ENCODE data around the gene SYT13. TPM values are rescaled to one million over a fixed set of nuclear protein-coding genes. Genes with fewer than 3 reads are reported as not detected.

Gene SYT13
- total and polyA plus RNA-seq, 2 of the 4 experiments (the other 2 are of a cell fraction) = not detected

- Histone ChIP-seq H3K56ac (ENCODE audit: extremely low read depth, insufficient read depth, low read length) (no peak overlapping the region), H3K23ac (ENCODE audit: low read depth, low read length) (no peak overlapping the region), H2BK15ac (ENCODE audit: low read depth, low read length) (no peak overlapping the region), H3K4ac (ENCODE audit: low read depth, low read length) (no peak overlapping the region), H2BK20ac (ENCODE audit: low read depth, low read length) (no peak overlapping the region), H3K36me3 (ENCODE audit: control insufficient read depth, insufficient read depth, low read length) (no peaks in the 10 kb centered on the region), H3K9me3 (ENCODE audit: control insufficient read depth, insufficient read depth, low read length) (no peaks in the 10 kb centered on the region), H3K27me3 (ENCODE audit: control insufficient read depth, insufficient read depth, low read length) (peaks cover 3% of the 10 kb centered on the region), H2BK5ac (ENCODE audit: low read depth, low read length, poor library complexity, severe bottlenecking) (no peak overlapping the region), H3K9ac (ENCODE audit: low read depth, low read length) (no peak overlapping the region), H2BK120ac (ENCODE audit: low read depth, low read length) (no peak overlapping the region), H2AK9ac (replicated peaks; ENCODE audit: low read depth, low read length, poor library complexity) (no peak overlapping the region), H3K4me3 (ENCODE audit: insufficient read depth, low read depth, low read length) (no peak overlapping the region), H3K79me1 (ENCODE audit: low read depth in 1 of 2, low read length in 2 of 2) (no peaks in the 10 kb centered on the region), H4K91ac (ENCODE audit: insufficient read depth, low read depth, low read length) (no peak overlapping the region), H2AK5ac (ENCODE audit: low read depth, low read length) (no peak overlapping the region), H4K5ac (ENCODE audit: low read depth, low read length) (no peak overlapping the region), H3K9me1 (ENCODE audit: insufficient read depth, low read length) (peaks cover 2% of the 10 kb centered on the region), H3K4me2 (ENCODE audit: low read depth, low read length) (no peak overlapping the region), H2AFZ (replicated peaks; ENCODE audit: low read length, poor library complexity) (no peak overlapping the region), H4K8ac (ENCODE audit: low read depth in 2 of 2, low read length in 2 of 2) (no peak overlapping the region), H3K27ac (ENCODE audit: insufficient read depth, low read length) (no peak overlapping the region), H4K20me1 (ENCODE audit: insufficient read depth, low read length) (no peaks in the 10 kb centered on the region), H3K4me1 (ENCODE audit: control insufficient read depth, insufficient read depth, low read length) (peaks cover 4% of the 10 kb centered on the region; the same call in 1 of the 2 replicates), H3K18ac (ENCODE audit: low read depth, low read length) (no peak overlapping the region), H3K14ac (replicated peaks; ENCODE audit: low read depth, low read length) (no peak overlapping the region)
- BruUV-seq (replicated peaks) = no TSS peak
- in situ Hi-C loops (cut with MboI; ENCODE audit: low sequenced_read_pairs) = no loop called here
- POLR2A ChIA-PET (ENCODE audit: unreplicated experiment) = no interaction called here
- dilution Hi-C loops (cut with HindIII; ENCODE audit: low sequenced_read_pairs, unreplicated experiment) = no loop called here
- no peak for DNase-seq
- CTCF ChIA-PET = interaction anchor here (2.0 kb wide), 1 partner anchor 440 kb away, joined by 7 read pairs; no protein-coding TSS in a partner anchor
- no peak for ATAC-seq (ENCODE audit: low read depth)
- no peak for TF ChIP-seq MAZ (IDR thresholded peaks at IDR 0.05; ENCODE audit: borderline replicate concordance, low read depth, low read length)
- no peak for TF ChIP-seq POLR2A (IDR thresholded peaks at IDR 0.05; ENCODE audit: low read depth, low read length)
- TF ChIP-seq MXI1 (IDR thresholded peaks at IDR 0.05; ENCODE audit: borderline replicate concordance, low read depth, low read length) = no peak
- no peak for TF ChIP-seq ELK1 (IDR thresholded peaks at IDR 0.05; ENCODE audit: borderline replicate concordance, low read depth, low read length)
- no peak for TF ChIP-seq CTCF (conservative IDR thresholded peaks at IDR 0.05; ENCODE audit: low read depth, low read length)
- no peak for TF ChIP-seq RFX5 (IDR thresholded peaks at IDR 0.05; ENCODE audit: low read depth, low read length)
- no peak for TF ChIP-seq BHLHE40 (IDR thresholded peaks at IDR 0.05; ENCODE audit: low read depth, low read length)
- TF ChIP-seq USF2 (IDR thresholded peaks at IDR 0.05; ENCODE audit: low read depth, low read length) = no peak
- no peak for TF ChIP-seq RCOR1 (IDR thresholded peaks at IDR 0.05; ENCODE audit: insufficient replicate concordance, low read length)
- no peak for TF ChIP-seq CEBPB (IDR thresholded peaks at IDR 0.05; ENCODE audit: low read depth, low read length)
- no peak for TF ChIP-seq CHD1 (IDR thresholded peaks at IDR 0.05; ENCODE audit: low read depth, low read length)
- TF ChIP-seq NFE2L2 (IDR thresholded peaks at IDR 0.05; ENCODE audit: low read depth, low read length) = no peak
- no peak for TF ChIP-seq RAD21 (IDR thresholded peaks at IDR 0.05; ENCODE audit: low read length)
- no peak for TF ChIP-seq MAFK (IDR thresholded peaks at IDR 0.05; ENCODE audit: low read depth, low read length)
- WGBS, 2 experiments (ENCODE audit: extremely low coverage in 2 of 2, insufficient read length in 1 of 2) = no CpG with 5 or more reads among the region's 4 CpGs
- intact Hi-C loops (cut with micrococcal nuclease) = loop anchor here (1.0 kb wide), 1 partner anchor 222 kb away; no protein-coding TSS in a partner anchor
These were observed 45.7 kb upstream of the SYT13 start for GRCh38 chr11:45331839-45332238.
